DND-41 (cell line): ENCODE data around the gene TMEM132C.

Experiments used
- EZH2 ChIP-seq: IDR thresholded peaks from 3 replicates; pipeline ENCODE4 v1.6.1; 2012; ENCODE audit warnings: borderline replicate concordance, low read depth, mild to moderate bottlenecking, moderate library complexity, low read length, inconsistent platforms; ENCODE audit not compliant: severe bottlenecking
- TF ChIP-seq, protein P1 (sequence below): IDR thresholded peaks from 2 replicates; pipeline ENCODE4 v1.5.1; 2012; ENCODE audit warnings: borderline replicate concordance, low read length, moderate library complexity, mild to moderate bottlenecking; ENCODE audit not compliant: poor library complexity, severe bottlenecking; ENCODE audit errors: extremely low read depth

- TF ChIP-seq, protein P1, sequence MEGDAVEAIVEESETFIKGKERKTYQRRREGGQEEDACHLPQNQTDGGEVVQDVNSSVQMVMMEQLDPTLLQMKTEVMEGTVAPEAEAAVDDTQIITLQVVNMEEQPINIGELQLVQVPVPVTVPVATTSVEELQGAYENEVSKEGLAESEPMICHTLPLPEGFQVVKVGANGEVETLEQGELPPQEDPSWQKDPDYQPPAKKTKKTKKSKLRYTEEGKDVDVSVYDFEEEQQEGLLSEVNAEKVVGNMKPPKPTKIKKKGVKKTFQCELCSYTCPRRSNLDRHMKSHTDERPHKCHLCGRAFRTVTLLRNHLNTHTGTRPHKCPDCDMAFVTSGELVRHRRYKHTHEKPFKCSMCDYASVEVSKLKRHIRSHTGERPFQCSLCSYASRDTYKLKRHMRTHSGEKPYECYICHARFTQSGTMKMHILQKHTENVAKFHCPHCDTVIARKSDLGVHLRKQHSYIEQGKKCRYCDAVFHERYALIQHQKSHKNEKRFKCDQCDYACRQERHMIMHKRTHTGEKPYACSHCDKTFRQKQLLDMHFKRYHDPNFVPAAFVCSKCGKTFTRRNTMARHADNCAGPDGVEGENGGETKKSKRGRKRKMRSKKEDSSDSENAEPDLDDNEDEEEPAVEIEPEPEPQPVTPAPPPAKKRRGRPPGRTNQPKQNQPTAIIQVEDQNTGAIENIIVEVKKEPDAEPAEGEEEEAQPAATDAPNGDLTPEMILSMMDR: no peak
- TF ChIP-seq EZH2: no peak
Observed at GRCh38 chr12:128709660-128710059, 442.7 kb downstream of the TMEM132C start.
